HG02798 (cell line): Measurements from ENCODE around the gene CRTC3.
"Not testable (repeated sequence)": the region's sequence is repeated elsewhere in the genome, so short reads cannot be mapped to it uniquely, and the experiment has no call there.

ENCODE experiments used
- ATAC-seq: cut with Tn5 transposase; IDR thresholded peaks from one replicate; pipeline ENCODE4 v1.9.1; 2021; ENCODE audit warnings: mild to moderate bottlenecking; ENCODE audit not compliant: unreplicated experiment, poor library complexity

Gene CRTC3

DNA sequence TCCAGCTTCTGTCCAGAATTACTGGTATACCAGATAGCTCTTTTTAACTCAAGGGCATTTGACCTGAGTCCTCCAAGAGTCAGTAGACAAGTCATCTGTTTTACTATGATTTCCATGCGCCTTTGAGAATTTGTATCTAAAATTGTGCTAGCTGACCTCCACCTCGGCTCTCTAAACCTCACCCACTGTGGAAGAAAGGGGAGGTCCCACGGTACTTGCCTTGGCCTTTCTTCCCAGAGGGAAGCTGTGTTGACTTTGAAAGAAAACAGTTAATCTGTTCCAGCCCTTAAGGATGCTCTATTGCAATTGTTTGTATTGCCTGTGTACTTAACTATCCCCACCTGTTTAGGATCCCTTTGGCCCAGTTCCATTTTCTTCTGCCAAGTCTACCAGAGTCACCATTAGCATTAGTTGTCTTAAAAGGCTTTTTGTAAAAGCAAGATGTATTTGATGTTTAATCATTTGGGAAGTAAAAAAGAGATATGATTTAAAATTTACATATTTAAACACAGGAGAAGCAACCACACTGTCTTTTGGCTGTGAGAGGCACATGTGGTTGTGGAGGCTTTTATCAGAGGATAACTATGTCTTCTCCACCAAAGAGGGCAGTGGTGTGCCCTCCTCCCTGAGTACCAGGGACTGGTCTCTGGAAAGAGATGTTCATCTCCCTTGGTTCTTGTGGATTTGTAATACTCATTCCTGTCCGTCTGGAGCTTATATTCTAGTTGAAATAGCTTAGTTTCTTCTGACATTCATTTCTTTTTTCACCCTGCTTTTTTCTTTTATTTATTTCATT is 88.8 kb downstream of the CRTC3 start:
- no peak for ATAC-seq

DNA sequence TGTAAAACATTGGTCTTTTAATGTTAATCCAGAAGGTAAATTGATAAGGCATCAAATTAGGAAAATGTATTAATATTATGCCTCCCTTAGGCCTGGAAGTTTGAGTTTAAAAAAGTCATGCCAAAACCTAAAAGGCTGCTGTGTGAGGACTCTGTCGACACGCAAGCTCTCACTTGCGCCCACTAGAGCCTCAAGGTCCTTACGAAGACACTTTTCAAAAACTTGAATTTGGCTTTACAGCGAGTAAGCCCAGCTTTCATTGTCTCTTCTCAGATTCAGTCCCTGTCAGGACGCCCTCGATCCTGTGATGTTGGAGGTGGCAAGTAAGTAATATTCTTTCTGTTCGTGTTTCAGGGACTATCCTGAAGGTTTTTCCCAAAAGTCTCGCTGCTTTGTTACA is 89.7 kb downstream of the CRTC3 start:
- no peak for ATAC-seq

DNA sequence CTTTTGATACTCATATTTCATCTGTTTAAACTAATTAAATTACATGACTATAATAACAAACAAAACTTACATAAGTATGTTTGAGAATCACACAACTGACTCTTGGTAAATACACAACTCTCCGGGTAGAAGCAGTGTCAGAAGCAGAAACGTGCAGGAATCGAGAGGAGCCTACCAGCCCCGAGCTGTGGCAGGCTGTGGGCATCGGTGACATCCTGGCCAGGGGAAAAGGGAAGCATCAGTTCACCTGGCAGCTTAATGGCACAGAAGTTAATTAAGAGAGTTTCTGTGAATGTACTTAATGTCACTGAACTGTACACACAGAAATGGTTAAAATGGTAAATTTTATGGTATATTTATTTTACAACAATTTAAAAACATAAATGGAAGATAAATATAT is 90.2 kb downstream of the CRTC3 start:
- ATAC-seq: no peak

DNA sequence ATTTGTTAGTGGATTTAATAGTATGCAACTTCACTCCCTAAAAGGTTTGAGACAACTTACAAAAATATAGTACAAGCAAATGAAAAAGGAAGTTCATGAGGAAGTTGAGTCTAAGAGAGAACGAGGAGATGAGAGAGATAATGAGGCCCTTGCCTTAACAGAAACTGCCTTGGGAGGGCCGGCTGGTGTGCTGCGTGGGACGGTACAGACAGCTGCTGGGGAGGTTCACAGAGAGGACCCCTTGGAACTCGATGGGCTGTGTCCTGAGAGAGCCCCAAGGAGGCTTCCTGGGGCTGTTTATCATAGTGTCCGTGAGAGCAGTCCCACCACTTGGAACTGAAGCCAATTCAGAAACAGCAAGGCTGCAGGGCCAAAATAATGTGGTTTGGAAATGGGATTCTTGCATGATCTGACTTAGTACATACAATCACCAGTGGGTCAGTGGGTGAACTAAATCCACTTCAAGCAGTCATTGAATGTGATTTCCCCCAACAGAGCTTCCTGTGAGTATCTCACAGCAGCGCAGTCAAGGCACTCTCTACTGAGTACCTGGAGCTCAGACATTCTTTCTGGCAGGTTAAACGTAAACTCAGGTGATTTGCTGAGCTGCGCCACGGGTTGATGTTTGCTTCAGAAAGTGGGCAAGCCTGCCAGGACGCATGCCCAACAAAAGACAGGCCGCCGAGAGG is 90.8 kb downstream of the CRTC3 start:
- peak; percentile 60 for ATAC-seq

DNA sequence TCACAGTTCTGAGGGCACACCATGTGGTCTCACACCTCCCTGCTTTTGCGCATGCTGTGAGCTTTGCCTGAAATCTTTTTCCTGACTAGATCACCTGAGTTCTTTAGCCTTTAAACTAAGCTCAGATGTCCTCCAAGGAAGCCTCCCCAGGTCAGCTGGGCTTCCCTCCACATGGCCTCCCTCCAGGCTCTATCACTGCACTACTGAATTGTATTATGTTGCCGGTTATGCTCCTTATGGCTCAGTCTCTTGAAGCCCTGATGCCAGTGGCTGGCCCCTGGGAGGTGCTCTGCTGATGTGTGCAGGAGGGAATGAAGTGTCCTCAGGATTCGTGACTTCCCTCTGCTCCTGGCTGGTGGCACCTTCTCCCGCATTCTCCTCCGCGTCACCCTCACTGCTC is 94.1 kb downstream of the CRTC3 start:
- no peak for ATAC-seq

DNA sequence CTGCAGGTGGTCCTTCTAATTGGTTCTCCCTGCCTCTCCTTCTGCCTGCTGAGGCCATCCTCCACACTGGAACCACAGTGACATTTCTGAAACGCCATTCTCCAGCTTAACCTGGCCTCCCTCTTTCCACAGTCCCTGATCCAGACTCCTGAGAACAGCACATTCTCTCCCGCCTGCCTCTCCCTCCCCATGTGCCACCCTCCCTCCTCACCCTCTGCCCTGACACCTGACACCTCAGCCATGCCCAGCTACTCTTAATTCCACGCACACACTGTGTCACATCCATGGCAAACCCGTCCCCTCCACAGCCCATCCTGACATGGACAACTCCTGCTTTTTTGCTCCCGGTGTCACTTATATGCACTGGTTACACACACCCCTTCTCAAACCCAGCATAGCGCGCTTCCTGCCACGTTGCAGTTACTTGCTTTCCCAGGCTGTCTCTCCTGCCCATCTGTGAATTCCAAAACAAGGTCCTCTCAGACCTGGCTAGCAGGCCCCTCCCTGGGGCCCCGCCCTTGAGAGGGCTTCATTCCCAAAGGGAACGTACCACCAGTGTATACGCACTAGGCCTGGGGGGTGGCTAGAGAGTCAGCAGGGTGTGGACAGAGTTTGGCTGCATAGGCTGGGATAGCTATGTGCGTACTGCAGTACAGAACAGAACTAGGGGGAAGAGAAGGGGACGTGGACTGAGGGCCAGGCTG is 94.7 kb downstream of the CRTC3 start:
- ATAC-seq: no peak

DNA sequence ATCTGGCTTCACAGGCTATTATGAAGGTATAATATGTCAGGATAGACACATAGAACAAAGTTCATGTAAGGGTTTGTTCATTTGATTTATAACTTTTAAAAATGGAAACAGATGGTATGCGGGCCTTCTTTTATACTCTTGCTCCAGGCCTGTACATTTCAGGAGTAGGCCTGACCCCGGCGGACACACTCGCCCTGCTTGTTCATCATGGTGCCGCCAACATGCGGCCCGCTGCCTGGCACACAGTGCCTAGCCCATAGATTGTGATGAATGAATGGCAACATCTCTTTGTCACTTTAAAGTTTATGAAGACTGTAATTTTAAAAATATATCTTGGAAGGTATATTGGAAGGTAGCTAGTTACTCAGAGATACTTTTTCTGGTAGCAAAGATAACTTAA is 95.3 kb downstream of the CRTC3 start:
- no peak for ATAC-seq

DNA sequence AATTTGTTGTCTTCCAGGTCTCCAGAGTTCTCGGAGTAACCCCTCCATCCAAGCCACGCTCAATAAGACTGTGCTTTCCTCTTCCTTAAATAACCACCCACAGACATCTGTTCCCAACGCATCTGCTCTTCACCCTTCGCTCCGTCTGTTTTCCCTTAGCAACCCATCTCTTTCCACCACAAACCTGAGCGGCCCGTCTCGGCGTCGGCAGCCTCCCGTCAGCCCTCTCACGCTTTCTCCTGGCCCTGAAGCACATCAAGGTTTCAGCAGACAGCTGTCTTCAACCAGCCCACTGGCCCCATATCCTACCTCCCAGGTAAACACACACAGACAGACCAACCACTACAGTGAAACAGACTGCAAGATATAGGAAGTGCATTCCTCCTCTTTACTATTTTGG is 99.5 kb downstream of the CRTC3 start:
- ATAC-seq: no peak

DNA sequence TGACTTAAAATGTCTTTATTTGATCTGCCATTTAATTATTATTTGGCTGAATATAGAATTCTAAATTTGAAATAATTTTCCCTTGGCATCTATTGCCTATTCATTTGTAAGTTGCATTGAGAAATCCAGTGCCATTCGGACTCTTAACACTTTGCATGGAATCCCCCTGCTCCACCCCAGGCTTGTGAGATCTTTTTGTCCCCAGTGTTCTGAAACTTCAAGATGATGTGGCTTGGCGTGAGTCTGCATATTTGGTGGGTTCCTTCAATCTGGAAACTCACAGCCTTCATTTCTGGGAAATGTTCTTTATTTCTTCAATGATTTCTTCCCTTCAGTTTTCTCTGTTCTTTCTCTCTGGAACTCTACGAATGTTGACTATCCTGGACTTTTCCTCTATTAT is 103.6 kb downstream of the CRTC3 start:
- ATAC-seq: no peak

DNA sequence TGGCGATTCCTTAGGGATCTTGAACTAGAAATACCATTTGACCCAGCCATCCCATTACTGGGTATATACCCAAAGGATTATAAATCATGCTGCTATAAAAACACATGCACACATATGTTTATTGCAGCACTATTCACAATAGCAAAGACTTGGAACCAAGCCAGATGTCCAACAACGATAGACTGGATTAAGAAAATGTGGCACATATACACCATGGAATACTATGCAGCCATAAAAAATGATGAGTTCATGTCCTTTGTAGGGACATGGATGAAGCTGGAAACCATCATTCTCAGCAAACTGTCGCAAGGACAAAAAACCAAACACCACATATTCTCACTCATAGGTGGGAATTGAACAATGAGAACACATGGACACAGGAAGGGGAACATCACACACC is 107.3 kb downstream of the CRTC3 start:
- ATAC-seq: not testable (repeated sequence)

DNA sequence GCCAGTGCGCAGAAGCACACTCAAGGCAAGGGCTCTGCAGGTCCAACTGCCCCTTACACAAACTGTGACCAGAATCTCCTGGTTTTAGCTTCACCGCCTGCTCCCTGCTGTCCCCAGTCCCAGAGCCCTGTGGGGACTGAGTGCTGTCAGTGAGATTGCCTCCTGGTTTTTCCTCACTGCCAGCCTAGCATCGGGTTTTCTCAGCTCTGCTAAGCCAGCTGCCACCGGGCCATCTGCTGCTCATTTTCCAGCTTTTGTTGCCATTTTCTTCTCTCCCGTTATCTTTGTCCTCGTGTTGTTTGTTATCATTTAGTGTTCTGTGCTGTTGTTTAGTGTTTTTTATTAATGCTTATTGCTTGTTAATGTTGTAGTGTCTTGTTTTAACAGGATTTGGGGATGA is 108.0 kb downstream of the CRTC3 start:
- ATAC-seq: no peak

DNA sequence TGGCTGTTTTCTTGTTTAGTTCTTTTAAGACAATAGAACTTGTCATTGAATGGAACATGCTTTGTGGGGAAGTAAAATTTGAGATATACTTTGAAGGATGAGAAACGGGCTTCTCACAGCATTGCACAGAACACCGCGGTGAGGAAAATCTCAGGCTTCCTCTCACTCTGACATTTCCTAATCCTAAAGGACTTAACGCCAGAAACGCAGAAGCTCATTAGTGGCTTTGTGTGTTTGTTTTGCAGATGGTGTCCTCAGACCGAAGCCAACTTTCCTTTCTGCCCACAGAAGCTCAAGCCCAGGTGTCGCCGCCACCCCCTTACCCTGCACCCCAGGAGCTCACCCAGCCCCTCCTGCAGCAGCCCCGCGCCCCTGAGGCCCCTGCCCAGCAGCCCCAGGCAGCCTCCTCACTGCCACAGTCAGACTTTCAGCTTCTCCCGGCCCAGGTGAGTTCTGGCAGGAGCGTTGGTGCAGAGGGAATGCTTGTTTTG is 108.5 kb downstream of the CRTC3 start:
- no peak for ATAC-seq

DNA sequence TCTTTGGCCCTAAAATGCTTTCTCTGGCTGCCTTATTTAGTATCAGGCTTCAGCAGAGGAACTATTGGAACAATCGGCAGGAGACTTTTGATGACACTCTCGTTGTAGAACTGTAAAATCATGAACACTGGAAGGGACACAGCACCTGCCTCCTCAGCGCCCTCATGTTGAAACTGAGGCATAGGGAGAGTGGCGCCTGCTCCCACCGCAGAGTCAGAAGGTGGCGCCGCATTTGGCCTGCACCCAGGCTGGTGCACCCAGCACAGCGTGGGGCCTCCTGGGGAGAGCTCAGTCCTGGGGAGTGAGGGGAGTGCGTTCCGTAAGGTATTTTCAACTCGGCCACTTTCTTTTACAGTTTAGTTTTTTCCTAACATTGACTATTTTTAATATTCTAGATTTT is 109.2 kb downstream of the CRTC3 start:
- no peak for ATAC-seq

DNA sequence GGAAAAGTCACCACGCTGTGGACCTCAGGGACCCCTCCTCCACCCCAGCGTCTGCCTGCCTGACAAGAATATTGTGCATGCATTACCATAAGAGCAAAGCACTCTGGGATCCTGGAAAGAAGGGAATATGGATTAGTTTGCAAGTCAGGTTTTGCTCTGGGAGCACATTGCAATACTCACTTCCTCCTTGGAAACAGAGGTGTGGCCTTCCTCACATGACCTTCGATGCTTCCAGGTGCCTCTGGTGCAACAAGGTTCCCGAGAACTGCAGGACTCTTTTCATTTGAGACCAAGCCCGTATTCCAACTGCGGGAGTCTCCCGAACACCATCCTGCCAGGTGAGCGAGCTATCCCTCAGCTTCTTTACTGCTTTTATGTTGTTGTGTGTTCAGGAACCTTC is 111.1 kb downstream of the CRTC3 start:
- no peak for ATAC-seq

DNA sequence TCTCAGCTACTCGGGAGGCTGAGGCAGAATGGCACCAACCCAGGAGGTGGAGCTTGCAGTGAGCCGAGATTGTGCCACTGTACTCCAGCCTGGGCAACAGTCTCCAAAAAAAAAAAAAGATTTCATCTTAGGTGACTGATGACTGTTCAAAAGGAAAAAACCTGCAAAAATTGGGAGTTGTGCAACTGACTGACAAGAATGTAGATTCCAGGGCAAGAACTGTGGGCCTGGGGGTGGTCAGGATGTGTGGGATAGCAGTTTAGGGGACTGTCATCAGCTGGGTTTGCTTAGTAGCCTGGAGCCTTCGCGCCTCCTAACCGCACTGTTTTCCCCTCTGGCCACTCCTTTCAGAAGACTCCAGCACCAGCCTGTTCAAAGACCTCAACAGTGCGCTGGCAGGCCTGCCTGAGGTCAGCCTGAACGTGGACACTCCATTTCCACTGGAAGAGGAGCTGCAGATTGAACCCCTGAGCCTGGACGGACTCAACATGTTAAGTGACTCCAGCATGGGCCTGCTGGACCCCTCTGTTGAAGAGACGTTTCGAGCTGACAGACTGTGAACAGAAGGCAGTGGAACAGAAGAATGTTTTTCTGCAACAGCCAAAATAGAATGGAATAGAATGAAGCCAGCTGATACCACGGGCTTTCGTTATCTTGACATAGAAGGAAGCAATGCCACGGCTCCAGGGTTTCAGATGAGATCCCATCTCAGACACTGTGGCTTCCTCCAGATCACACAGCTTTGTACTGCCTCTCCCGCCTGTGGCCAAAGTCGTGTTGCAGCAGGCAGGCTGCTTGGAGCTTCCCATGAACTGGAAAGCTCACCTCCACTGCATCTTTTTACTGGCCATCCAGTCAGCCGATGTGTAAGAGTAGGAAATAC is 112.1 kb downstream of the CRTC3 start:
- no peak for ATAC-seq

DNA sequence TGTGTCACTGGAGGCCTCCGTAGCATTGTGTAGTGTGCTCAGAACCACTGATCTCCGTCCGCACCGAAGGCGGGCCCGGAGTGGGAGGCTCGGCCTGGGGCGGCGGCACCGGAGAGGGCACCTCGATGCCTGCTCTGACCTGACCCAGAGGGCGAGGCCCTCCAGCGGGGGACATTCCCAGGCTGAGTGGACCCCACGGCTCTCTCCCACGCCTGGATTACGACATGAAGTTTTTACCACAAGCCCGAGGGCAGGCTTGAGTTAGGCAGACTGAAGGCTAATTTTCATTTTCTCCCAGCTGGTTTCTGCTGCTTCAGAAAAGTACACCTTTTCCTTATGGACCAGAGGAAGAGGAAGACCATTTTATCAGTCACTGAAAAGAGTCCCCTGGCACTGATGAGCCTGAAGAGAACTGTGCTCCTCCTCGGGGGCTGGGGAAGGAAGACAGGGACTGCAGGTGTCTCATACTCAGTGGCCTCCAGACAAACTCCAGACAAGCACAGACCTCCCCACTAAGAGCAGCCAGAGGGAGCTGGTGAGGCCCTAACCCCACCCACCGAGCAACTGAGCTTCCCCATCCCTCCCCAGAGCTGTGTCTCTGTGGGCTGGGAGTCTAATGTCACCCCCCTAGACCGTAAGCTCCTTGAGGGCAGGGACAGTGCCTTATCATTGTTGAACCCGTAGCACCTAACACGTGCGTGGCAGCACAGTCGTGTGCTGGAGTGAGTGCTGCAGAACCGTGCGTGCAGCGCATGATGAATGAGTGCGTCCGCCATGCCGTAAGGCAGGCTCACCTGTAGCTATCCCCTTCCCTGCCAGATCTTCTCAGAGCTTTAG is 113.0 kb downstream of the CRTC3 start:
- ATAC-seq: no peak

DNA sequence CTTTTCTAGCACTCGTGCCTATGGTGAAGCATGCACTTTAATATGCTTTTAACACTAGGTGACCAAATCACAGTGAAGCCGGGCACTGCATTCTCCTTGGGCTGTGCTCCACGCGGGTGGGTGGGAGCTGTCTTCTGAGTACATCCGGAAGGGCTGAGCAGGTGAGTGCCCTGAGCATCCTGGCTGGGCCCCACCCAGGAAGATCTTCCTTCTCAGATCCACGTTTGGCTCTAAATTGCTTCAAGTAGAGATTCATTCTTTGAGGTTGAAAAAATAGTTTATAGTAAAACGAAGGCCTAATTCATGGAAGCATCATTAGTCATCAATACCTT is 113.5 kb downstream of the CRTC3 start:
- no peak for ATAC-seq

DNA sequence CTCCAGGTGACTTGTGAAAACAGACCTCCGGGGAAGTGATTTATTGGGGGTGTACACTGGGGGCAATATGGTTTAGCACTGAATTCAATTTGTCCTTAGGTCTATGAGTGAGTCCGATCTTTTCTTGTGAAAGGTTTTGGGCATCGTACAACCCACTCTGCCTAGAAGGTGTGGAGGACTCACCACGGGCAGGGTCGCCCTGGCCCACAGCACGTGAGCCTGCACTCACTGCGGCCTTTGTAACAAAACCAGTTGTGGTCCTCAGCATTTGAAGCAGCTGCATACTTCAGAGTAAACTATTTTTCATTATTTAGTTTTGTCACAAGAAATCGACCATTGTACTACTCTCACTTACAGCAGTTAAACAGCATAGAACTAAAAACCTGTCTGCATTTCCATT is 114.8 kb downstream of the CRTC3 start:
- ATAC-seq: no peak

DNA sequence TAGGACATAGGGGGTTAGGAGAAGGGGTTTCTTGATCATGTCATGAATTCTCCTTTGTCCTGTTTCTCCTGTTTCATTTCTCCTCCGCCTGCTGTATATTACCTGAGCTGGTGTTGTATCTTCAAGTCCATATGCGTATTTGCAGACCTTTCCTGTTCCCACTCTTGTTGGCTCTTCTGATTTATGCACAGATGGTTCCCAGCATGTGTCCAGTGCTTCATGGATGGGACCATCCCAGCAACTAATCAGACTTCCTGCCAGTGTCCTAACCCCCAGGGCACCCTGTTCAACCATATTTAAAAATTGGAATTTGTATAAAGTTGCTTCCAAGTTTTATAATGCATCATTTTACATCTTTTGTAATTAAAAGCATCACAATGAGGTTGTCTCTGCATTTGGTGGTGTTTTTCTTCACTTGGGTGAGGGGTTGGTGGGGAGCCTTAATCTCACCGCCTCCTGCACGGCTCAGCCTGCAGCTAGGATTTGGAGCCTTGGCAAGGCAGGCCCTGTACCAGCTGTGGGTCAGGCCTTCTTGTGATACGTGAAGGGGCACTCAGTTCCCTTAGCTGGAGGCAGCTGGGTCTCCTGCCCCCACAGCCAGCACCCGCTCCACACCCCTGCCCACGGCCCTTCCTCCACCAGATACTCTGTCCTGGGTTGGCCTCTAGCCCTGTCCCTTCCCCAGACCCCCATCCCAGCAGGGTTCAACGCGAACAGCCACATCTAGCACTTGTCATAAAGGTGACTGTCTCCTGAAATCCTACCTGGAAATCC is 115.4 kb downstream of the CRTC3 start:
- no peak for ATAC-seq
